ENCODE measurements around the gene IMMT.
A peak's percentile ranks its signal among the peaks of the same experiment; 100 is the strongest.

IMMT gene

DNA sequence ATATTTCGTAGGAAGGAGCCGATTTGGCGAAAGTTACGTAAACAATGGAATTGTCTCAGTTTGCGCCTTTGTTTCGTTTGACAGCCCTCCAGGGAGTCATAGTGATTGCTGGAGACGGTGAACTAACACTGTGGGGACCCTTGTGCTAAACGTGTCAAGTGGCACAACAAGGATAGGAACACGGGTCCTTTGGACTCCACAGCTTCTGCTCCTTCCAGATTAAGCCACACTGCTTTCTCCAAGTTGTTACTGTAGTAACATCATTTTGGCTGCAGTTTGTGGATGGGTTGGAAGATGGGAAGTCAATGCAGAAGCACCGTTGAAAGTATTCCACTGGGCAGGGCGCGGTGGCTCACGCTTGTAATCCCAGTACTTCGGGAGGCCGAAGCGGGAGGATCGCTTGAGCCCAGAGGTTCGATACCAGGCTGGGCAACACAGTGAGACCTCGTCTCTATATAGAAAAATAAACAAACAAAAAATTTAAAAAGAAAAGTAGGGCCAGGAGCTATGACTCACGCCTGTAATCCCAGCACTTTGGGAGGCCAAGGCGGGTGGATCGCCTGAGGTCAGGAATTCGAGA is 636 bp upstream of the IMMT start:
- no peak for DNase-seq

DNA sequence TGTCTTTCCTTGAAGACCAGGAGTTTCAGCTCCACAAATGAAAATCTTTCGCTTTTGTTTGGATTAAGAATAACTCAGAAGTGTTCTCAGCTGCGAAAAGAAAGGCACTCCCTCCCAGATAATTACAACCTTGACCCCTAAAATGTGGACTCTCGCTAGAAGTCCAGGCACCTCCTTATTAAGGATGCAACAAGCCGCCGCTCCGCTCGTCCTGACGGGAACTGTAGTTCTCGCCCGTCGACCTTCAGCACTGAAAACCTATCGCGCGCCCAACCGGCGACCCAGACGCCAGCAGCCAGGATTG is 559 bp downstream of the IMMT start:
- no peak for DNase-seq

GRCh38 chr2:86193901-86194567 is 1.2 kb downstream of the IMMT start:
- DNase-seq: no peak

DNA sequence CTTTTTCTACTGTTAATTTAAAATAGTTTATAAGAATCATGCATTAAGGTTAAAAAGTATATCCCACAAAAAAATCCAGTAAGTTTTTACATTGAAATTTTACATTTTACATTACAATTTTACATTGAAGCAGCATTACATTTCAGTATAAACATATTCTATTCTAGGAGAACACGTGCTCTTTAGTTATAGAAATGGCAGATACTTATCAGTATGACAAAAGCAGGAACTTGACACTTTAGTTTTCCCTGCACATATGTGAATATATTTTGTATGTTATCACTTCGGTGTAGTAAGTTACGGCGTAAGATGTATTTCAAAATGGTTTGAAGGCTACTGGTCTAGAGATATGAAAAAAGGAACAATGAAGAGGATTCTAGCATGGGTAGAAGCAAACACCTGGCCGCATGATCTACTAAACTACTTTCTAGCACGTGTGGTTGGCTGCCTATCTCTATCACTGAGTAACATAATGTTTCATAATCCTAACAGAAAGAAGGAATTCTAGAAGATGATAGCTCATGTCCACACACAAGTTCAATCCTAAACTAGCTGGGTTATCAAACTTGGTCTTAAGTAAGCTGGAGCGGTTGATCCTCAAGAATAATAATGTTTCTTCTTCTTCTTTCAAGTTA is 5.4 kb downstream of the IMMT start:
- no peak for DNase-seq

GRCh38 chr2:86186431-86186830 is 8.8 kb downstream of the IMMT start:
- DNase-seq: no peak

- DNase-seq: peak; percentile 18
Observed at GRCh38 chr2:86185517-86186212, 9.6 kb downstream of the IMMT start.

GRCh38 chr2:86176597-86176996 is 18.7 kb downstream of the IMMT start:
- DNase-seq: no peak

- no peak for DNase-seq
Observed at GRCh38 chr2:86175828-86176227, 19.4 kb downstream of the IMMT start.

DNA sequence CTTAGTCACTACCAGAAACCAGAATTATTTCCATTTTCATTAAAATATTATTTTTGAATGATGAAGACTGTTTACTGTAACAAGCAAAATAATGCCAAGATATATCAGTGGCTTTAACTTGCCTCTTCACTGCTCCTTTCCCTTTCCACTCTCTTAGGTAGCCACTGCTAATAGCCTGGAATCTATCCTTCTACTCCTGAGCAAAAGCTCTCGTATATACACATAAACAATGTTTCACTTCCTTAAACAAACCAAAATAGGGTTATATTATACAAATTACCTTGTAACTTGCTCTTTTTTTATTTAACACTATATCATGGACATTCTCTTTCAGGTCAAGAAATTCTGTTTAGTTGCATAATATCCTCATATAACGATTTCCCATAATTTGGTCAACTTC is 20.8 kb downstream of the IMMT start:
- no peak for DNase-seq

DNA sequence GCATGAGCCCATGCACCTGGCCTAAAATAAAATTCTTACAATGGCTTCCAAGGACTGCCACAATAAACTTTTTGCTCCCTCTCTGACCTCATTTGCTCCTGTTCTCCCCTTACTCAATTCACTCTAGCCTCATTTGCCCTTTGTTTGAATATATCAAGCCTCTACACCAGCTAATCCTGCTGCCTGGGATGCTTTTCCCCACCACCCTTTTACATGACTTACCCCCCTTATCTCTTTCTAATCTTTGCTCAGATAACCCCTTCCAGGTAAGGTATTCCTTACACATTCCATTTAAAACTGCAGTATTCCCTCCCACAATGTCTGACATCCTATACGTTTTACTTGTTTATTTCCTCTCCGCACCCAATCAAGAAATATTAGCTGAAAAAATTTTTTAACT is 22.7 kb downstream of the IMMT start:
- DNase-seq: no peak

DNA sequence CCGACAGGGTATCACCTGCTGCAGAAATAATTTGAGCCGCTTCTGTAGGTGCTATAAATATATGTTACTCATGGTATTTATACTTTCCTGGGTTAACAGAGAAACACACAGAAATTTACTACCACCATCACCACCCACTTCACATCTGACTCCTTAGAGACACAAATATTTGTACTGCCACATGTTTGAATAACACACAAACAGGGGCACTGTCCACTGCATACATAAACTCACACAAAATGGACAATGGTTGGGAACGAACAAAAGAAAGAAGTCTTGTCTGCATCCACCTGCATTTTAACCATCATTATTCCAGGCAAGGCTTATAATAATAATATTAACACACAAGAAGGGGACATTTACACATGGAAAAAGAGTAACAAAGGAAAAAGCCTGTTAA is 24.0 kb downstream of the IMMT start:
- DNase-seq: no peak

DNA sequence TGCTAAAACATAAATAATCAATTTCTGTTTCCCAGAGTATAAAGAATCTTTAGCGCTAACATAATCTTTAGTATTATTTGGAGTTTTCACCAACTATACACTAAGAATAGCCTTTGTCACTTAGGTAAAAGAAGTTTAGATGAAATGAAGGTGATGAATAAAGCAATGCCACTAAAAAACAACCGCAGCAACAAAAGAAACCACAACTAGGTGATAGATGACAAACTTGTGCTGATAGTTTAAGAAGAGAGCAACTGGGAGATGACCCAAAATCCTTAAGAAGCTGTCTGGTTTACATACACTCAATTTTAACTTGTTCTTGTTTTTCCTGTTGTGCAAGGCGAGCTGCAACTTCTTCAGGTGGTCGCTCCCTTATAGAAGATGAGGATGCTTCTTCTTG is 24.8 kb downstream of the IMMT start:
- no peak for DNase-seq

GRCh38 chr2:86160156-86160952 is 34.9 kb downstream of the IMMT start:
- DNase-seq: no peak

DNA sequence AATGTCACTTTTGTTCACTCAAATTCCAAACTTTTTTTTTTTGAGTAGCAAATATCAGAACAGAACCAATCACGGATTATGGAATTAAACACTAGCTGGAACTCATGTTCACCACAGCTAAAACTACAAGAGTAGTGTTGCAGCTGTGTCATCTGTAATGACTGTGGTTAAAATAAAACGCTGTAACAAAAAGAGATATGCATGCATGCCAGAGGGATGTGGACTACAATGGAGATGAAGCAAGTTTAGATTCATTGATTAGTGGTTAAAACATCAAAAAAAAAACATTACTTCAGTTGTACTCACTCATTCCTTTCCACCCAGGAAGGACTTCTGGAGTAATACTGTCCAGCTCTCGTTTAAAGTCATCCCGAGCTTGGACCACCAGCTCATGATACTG is 37.0 kb downstream of the IMMT start:
- no peak for DNase-seq

DNA sequence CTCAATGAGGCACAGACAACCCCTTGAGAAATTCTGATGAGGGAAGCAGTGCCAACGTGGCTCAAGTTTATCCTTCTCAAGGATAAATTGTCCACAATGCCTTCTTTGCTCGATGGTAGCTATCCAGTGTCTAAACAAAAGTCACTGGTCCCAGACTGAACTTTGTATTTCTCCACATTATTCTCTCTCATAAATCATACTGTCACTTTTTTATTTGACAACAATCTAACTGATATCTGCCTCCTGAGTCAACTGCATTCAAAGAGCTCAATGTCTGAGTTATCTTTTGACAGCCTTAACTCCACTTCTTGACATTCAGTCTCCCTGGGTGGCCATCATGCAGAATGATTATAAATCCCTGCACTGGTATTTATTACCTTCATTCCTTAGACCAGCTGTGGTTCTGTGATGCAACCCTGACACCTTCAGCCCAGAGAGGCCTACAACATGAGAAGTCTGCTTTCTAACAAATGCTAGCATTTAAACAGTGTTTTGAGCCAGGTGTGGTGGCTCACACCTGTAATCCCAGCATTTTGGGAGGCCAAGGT is 38.2 kb downstream of the IMMT start:
- DNase-seq: no peak

- no peak for DNase-seq
Observed at GRCh38 chr2:86150502-86150901, 44.8 kb downstream of the IMMT start.

GRCh38 chr2:86147793-86148192 is 47.5 kb downstream of the IMMT start:
- no peak for DNase-seq

GRCh38 chr2:86143926-86144685 is 51.2 kb downstream of the IMMT start:
- no peak for DNase-seq

DNA sequence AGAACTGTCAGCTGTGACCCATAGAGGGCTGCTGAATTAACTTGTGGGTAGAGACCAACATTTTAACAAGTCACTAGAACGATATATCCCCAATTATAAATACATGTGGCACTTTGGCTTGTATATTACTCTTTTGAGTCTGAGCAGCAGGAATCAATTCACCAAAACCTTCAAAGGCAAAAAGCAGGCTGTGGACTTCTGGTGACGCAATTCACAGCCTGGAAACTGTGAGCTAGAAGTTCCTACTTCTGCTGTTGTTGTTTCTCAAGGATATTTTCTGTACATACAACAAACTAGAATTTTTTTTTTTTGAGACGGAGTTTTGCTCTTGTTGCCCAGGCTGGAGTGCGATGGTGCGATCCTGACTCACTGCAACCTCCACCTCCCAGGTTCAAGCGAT is 52.0 kb downstream of the IMMT start:
- no peak for DNase-seq

- DNase-seq: no peak
Observed at GRCh38 chr2:86142436-86143257, 52.6 kb downstream of the IMMT start.

GRCh38 chr2:86140969-86141392 is 54.3 kb downstream of the IMMT start:
- no peak for DNase-seq

All from CD4-positive, alpha-beta T cell treated with Interleukin-17A for 4 hours (primary cell).